Esophagus muscularis mucosa (tissue), 3 donors: ENCODE results near the gene AFF3.

Source experiments
- POLR2A ChIP-seq: fragments of 450-650 bp; IDR thresholded peaks from one replicate; pipeline ENCODE4 v1.6.1; 2017; ENCODE audit warnings: antibody characterized with exemption, moderate library complexity, mild to moderate bottlenecking, low read depth
- TF ChIP-seq, protein P1 (sequence below), 3 experiments: fragments of 200-600 bp in 2 of 3; fragments of 450-650 bp in 1 of 3; sonication (generic) in 2 of 3; IDR thresholded peaks; one replicate each; pipeline ENCODE4 v1.5.1; 2017 to 2019; ENCODE audit warnings: antibody characterized with exemption in 3 of 3, mild to moderate bottlenecking in 2 of 3, moderate library complexity in 1 of 3

DNA sequence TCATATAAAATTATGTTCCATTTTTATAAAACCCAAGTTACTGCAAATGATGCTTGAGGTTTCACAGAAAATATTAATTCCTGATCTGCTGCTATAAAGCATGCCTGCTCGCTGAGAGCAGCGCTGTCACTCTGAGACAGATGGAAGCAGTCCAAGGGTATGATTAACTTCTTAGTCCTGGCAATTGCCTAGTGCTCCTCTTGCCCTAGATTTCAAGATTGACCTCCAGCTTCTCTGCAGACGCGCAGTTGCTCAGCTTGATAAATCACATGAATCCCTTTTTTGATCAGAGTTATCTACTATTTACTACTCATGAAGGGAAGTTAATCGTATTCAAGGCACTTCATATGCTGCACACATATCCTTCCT lies 498.0 kb downstream of the AFF3 start:
- TF ChIP-seq, protein P1, sequence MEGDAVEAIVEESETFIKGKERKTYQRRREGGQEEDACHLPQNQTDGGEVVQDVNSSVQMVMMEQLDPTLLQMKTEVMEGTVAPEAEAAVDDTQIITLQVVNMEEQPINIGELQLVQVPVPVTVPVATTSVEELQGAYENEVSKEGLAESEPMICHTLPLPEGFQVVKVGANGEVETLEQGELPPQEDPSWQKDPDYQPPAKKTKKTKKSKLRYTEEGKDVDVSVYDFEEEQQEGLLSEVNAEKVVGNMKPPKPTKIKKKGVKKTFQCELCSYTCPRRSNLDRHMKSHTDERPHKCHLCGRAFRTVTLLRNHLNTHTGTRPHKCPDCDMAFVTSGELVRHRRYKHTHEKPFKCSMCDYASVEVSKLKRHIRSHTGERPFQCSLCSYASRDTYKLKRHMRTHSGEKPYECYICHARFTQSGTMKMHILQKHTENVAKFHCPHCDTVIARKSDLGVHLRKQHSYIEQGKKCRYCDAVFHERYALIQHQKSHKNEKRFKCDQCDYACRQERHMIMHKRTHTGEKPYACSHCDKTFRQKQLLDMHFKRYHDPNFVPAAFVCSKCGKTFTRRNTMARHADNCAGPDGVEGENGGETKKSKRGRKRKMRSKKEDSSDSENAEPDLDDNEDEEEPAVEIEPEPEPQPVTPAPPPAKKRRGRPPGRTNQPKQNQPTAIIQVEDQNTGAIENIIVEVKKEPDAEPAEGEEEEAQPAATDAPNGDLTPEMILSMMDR (IDR thresholded peaks at IDR 0.05), result no peak
- TF ChIP-seq POLR2A, result no peak
